GM12873 (cell line): Measurements from ENCODE around the gene MTMR2.

Experiments used
- TF ChIP-seq, protein P1 (sequence below): IDR thresholded peaks from 2 replicates; pipeline ENCODE4 v1.5.1; 2012; ENCODE audit warnings: low read depth, mild to moderate bottlenecking, moderate library complexity, low read length, control low read depth; ENCODE audit not compliant: insufficient read depth; ENCODE audit errors: missing control alignments

MTMR2 gene

DNA sequence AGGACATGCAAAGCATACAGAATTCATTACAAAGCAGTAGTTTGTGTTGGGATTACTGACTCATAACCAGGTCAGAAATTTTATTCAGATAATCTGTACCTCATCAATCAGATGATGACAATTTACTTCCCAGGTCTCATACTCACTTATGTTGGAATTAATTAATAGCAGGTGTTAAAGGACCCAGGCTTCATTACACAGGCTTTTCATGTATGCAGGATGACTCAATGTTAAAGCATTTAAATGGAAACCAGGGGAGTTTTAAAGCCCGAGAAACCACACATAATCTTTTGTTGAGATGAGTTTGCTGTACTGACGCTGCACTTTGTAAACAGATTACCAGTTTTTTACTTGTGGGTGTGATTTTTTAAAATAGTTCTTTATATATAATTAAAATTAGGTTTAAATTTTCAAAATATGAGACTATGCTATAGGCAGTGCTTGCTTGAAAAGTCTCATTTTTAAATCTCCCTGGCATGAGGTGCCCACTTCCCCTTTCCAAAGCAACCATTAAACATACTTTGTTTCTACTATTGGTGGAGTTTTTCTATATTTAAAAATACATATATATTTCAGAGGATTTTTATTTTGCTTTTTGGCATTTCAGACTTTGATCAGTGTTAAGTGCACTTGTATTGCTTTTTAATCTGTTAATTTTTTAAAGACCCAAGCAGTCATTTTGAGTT is 92.6 kb downstream of the MTMR2 start:
- TF ChIP-seq, protein P1, sequence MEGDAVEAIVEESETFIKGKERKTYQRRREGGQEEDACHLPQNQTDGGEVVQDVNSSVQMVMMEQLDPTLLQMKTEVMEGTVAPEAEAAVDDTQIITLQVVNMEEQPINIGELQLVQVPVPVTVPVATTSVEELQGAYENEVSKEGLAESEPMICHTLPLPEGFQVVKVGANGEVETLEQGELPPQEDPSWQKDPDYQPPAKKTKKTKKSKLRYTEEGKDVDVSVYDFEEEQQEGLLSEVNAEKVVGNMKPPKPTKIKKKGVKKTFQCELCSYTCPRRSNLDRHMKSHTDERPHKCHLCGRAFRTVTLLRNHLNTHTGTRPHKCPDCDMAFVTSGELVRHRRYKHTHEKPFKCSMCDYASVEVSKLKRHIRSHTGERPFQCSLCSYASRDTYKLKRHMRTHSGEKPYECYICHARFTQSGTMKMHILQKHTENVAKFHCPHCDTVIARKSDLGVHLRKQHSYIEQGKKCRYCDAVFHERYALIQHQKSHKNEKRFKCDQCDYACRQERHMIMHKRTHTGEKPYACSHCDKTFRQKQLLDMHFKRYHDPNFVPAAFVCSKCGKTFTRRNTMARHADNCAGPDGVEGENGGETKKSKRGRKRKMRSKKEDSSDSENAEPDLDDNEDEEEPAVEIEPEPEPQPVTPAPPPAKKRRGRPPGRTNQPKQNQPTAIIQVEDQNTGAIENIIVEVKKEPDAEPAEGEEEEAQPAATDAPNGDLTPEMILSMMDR = no peak

DNA sequence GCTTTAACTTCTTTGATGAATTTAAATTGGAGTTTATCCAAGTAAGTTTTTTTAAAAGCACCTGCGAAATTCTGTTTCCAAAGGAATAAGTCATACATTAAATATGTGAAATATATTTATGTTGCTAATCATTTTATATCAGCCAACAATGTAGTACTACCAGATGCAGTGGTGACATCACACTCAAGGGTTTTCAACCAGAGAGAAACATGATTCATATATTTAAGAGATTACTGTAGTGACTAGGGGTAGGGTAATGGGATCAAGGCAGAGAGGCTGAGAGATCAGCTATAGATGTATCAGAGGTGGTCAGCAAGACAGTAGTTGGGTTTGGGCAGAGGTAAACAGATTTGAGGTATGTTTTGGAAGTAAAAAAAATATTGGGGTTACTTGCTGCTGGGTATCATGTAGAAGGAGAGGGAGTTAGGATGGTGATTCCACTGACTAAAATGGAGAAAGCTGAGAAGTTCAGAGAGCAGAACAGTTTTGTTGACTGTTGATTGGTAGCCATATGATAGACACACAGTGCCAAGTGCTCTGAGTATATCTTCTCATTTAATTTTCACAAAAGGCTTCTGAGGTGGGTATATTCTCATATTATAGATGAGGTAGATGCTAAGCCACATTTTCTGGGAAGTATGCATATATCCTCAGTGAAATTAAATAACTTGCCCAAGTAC is 94.2 kb downstream of the MTMR2 start:
- TF ChIP-seq, protein P1 = no peak

DNA sequence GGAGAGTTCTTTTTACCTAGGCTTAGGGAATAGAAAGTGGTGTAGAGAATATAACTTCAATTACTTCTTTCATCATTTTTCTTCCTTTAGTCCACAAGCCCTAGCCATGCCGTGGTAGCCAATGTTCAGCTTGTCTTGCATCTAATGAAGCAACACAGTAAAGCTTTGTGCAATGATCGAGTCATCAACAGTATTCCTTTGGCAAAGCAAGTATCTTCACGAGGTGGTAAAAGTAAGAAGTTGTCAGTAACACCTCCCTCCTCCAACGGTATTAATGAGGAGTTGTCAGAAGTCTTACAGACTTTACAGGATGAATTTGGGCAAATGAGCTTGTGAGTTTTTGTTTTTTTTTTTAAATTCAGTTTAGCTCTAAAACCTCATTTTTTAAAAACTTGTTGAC is 96.2 kb downstream of the MTMR2 start:
- TF ChIP-seq, protein P1 = no peak

DNA sequence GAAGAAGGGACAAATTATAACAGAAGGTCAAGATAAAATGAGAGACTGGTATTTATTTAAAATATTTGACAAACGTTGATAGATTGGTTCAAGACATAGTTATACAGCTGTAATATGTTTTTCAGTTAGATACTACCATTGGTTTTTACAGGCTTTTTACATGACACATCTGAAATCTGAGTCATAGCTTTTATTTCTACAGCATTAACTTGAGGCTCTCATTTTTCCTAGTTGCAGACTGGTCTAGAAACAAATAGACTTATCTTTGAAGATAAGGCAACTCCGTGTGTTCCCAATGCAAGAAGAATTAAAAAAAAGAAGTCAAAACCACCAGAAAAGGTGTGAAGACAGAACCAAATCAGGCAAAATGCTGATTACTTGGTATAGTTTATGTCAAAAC is 102.3 kb downstream of the MTMR2 start:
- TF ChIP-seq, protein P1 = no peak

DNA sequence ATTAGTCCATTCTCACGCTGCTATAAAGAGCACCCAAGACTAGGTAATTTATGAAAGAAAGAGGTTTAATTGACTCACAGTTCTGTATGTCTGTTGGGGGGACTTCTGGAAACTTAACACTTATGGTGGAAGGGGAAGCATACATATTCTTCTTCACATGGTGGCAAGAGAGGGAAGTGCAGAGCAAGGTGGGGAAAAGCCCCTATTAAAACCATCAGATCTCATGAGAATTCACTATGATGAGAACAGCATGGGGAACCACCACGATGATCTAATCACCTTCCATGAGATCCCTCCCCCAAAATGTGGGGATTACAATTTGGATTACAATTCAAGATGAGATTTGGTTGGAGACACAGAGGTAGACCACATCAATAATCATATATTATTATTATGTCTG is 107.9 kb downstream of the MTMR2 start:
- TF ChIP-seq, protein P1 = peak; percentile 11

DNA sequence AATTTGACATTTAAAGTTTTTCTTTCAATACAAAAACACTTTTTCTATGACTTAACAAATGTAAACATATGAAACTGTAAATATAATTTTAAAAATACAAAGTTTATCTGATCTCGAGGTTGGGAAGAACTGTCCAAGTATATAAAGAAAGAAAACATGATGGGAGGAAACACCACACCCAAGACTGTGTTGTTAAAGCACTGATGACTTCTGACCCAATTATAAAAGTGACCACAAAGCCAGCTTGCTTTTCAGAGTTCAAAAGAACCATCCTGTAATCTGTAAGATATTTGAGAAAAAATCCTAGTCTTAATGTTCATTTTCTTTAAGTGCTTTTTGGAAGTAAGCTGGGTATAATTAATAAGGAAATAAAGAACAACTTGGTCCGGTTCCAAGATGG is 118.0 kb downstream of the MTMR2 start:
- TF ChIP-seq, protein P1 = no peak

DNA sequence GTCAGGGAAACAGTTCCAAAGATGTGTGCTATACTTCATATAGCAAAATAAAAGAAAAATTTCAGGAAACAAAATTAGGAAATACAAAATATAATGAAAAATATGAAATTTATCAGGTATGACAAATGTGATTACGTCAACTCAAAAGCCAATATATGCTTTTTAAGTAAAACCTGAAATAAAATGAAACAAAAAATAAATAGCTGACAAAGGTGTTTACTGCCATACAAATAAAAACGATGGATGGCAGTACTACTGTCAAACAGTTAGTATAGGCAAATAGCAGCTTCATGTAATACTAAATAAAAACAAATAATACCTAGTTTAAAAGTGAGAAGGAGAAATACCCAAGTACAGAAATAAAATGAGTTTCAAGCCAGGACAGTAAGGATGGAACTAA is 119.9 kb downstream of the MTMR2 start:
- TF ChIP-seq, protein P1 = no peak
